Mesothelial cell of epicardium (in vitro differentiated cells): ENCODE measurements around the gene APLNR. TPM values are rescaled to one million over a fixed set of nuclear protein-coding genes. Genes with fewer than 3 reads are reported as not detected.
A peak's percentile ranks its signal among the peaks of the same experiment; 100 is the strongest.

Experiments
- DNase-seq, 2 experiments: peaks; one replicate each; pipeline ENCODE4 v3.0.0; 2021; ENCODE audit warnings: low spot score in 2 of 2; ENCODE audit not compliant: unreplicated experiment in 2 of 2
- H3K27ac Mint-ChIP-seq: 2 replicates; pipeline ENCODE4 v1.8.0; 2021; ENCODE audit warnings: mixed read lengths
- H3K27me3 Mint-ChIP-seq: 2 replicates; pipeline ENCODE4 v1.8.0; 2021; ENCODE audit warnings: low read depth, mixed read lengths
- H3K36me3 Mint-ChIP-seq: 2 replicates; pipeline ENCODE4 v1.8.0; 2021; ENCODE audit warnings: mixed read lengths
- H3K4me1 Mint-ChIP-seq: 2 replicates; pipeline ENCODE4 v1.8.0; 2021; ENCODE audit warnings: mixed read lengths
- H3K4me3 Mint-ChIP-seq: 2 replicates; pipeline ENCODE4 v1.8.0; 2021; ENCODE audit warnings: mild to moderate bottlenecking, moderate library complexity, mixed read lengths
- H3K9me3 Mint-ChIP-seq: 2 replicates; pipeline ENCODE4 v1.8.0; 2021; ENCODE audit warnings: mixed read lengths
- CTCF ChIP-seq: fragments of 200-600 bp; sonication (generic); IDR thresholded peaks from one replicate; pipeline ENCODE4 v1.5.0; 2021; ENCODE audit warnings: antibody characterized with exemption; ENCODE audit not compliant: unreplicated experiment
- total RNA-seq: library from RNA; stranded (reverse); gene quantifications from 3 replicates; pipeline ENCODE4 v1.2.1, GENCODE V29; 2021

Gene APLNR
- total RNA-seq, 1 donor from 2014 or later: 3.4 TPM

GRCh38 chr11:57249384-57250319 lies 12.6 kb upstream of the APLNR start:
- Mint-ChIP-seq H3K4me1 (peaks cover 31% of the 10 kb centered on the region), H3K4me3 (no peak overlapping the region), H3K27me3 (no peaks in the 10 kb centered on the region), H3K27ac (no peak overlapping the region), H3K36me3 (no peaks in the 10 kb centered on the region), H3K9me3 (no peaks in the 10 kb centered on the region)
- peak; percentile 48 to 82 for DNase-seq
- TF ChIP-seq CTCF: peak; percentile 89

DNA sequence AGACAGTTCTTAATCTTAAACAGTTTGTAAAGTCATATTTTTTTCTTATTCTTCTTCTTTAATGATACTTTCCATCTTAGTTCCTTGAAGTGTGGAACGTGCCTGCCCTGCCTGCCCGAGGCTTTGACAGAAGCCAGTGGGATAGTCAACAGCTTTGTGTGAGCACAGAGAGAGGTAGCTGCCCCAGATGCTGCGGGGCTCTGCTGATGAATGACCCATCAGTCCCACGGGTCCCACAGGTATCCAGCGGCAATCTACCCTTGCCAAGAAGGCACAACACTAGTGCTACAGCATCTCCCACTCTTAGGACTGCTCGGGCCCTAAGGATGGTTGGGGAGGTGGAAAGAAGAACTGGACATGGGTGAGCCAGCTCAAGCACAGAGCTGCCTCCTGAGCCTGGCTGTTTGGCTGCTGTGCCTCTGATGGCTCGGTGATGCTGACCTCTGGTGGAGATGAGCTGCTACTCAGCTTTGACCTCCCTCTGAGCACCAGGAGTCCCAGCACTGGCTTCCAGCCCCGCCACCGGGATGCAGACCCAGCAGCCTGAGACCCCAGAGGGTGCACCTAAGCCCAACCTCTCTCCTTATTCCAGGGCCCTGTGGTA lies 11.8 kb upstream of the APLNR start:
- Mint-ChIP-seq H3K27me3 (no peaks in the 10 kb centered on the region), H3K4me1 (peaks cover 31% of the 10 kb centered on the region), H3K36me3 (no peaks in the 10 kb centered on the region), H3K4me3 (no peak overlapping the region), H3K27ac (no peak overlapping the region), H3K9me3 (no peaks in the 10 kb centered on the region)
- peak; percentile 49 to 74 for DNase-seq
- TF ChIP-seq CTCF: peak; percentile 13

DNA sequence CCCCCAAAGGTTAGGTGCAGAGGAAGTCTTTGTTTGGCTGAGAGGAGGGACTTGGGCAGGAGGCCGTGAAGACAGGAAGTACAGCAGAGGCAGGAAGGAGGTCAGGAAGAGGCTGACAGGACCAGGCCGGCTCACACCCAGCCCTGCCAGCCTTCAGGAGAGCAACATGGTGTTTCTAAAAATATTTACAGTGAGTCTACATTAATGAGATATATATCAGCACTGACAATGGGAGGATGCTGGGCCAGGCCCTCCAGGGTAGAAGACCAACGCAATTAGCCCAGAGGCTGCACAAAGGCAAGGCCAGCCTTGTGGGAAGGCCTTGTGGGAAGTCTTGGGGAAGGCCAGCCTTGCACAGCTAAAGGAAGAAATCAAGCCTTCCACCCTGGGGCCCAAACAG lies 7.9 kb upstream of the APLNR start:
- no peak overlapping the region for H3K27ac Mint-ChIP-seq
- H3K4me1 Mint-ChIP-seq: peaks cover 32% of the 10 kb centered on the region
- H3K4me3 Mint-ChIP-seq: no peak overlapping the region
- H3K27me3 Mint-ChIP-seq: no peaks in the 10 kb centered on the region
- H3K36me3 Mint-ChIP-seq: no peaks in the 10 kb centered on the region
- DNase-seq: no peak
- TF ChIP-seq CTCF: no peak
- no peaks in the 10 kb centered on the region for H3K9me3 Mint-ChIP-seq

- H3K9me3 Mint-ChIP-seq: no peaks in the 10 kb centered on the region
- peaks cover 30% of the 10 kb centered on the region for H3K4me1 Mint-ChIP-seq
- H3K27ac Mint-ChIP-seq: no peak overlapping the region
- DNase-seq: no peak
- H3K4me3 Mint-ChIP-seq: no peak overlapping the region
- H3K27me3 Mint-ChIP-seq: peaks cover 2% of the 10 kb centered on the region
- TF ChIP-seq CTCF: no peak
- H3K36me3 Mint-ChIP-seq: no peaks in the 10 kb centered on the region
Measured at GRCh38 chr11:57241353-57241972, 4.4 kb upstream of the APLNR start.

DNA sequence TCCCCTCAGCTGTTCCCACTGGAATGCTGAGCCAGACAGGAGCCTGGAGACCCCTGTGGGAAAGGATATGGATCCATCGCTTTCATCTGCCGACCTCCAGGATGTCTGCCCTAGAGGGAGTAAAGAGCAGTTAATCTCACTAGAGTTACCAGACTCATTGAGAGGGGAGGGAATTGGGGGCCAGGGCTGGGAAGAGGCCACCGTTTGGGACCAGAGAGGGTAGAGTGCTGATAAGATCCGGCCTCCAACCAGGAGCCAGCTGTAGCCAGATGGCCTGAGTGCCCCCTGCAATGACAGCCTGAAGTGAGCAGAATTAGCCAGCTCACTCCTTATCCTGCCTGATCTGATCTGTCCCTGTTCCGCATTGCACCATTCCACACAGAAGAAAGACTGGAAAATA lies 3.7 kb upstream of the APLNR start:
- Mint-ChIP-seq H3K9me3 (no peaks in the 10 kb centered on the region), H3K4me1 (peaks cover 32% of the 10 kb centered on the region), H3K27ac (peak overlapping the region; percentile 40), H3K27me3 (peaks cover 2% of the 10 kb centered on the region), H3K4me3 (no peak overlapping the region), H3K36me3 (no peaks in the 10 kb centered on the region)
- DNase-seq: no peak
- no peak for TF ChIP-seq CTCF
